H9 (cell line): ENCODE results near the gene ARHGEF39. TPM values are rescaled to one million over a fixed set of nuclear protein-coding genes. Genes with fewer than 3 reads are reported as not detected.

Experiments
- DNase-seq: peaks from one replicate; pipeline ENCODE4 v3.0.0-alpha.2; 2017
- H2AFZ ChIP-seq: one replicate; pipeline ENCODE4 v1.6.1; 2013; ENCODE audit warnings: mild to moderate bottlenecking, low read length, control low read depth, moderate library complexity
- H2AK5ac ChIP-seq: 2 replicates; pipeline ENCODE4 v1.6.1; 2013; ENCODE audit warnings: low read length, control low read depth, mixed read lengths; ENCODE audit not compliant: insufficient read length
- H2BK120ac ChIP-seq: one replicate; pipeline ENCODE4 v1.6.1; 2013; ENCODE audit warnings: low read depth, mild to moderate bottlenecking, low read length, control low read depth, inconsistent platforms; ENCODE audit not compliant: poor library complexity, severe bottlenecking
- H2BK12ac ChIP-seq: 2 replicates; pipeline ENCODE4 v1.6.1; 2013; ENCODE audit warnings: low read length, control low read depth, mixed read lengths, low read depth; ENCODE audit not compliant: insufficient read length
- H2BK15ac ChIP-seq: 2 replicates; pipeline ENCODE4 v1.6.1; 2013; ENCODE audit warnings: low read depth, low read length, control low read depth
- H2BK20ac ChIP-seq: one replicate; pipeline ENCODE4 v1.6.1; 2013; ENCODE audit warnings: low read depth, mild to moderate bottlenecking, low read length, control low read depth, inconsistent platforms; ENCODE audit not compliant: poor library complexity, severe bottlenecking
- H2BK5ac ChIP-seq: 2 replicates; pipeline ENCODE4 v1.6.1; 2013; ENCODE audit warnings: low read length, control low read depth, mixed read lengths; ENCODE audit not compliant: insufficient read length
- H3K14ac ChIP-seq: 2 replicates; pipeline ENCODE4 v1.6.1; 2013; ENCODE audit warnings: low read length, control low read depth; ENCODE audit not compliant: insufficient read depth
- H3K18ac ChIP-seq: 2 replicates; pipeline ENCODE4 v1.6.1; 2013; ENCODE audit warnings: low read depth, mild to moderate bottlenecking, mixed read lengths, low read length, control low read depth; ENCODE audit not compliant: insufficient read length
- H3K23ac ChIP-seq: 2 replicates; pipeline ENCODE4 v1.6.1; 2013; ENCODE audit warnings: low read length, control low read depth, mixed read lengths, low read depth; ENCODE audit not compliant: insufficient read length
- H3K23me2 ChIP-seq: 2 replicates; pipeline ENCODE4 v1.6.1; 2013; ENCODE audit warnings: low read depth, mild to moderate bottlenecking, mixed read lengths, low read length, control low read depth; ENCODE audit not compliant: insufficient read length, poor library complexity, severe bottlenecking
- H3K27ac ChIP-seq: 2 replicates; pipeline ENCODE4 v1.5.1; 2013; ENCODE audit warnings: low read length, control low read depth, mixed read lengths, low read depth; ENCODE audit not compliant: insufficient read length
- H3K27me3 ChIP-seq: 2 replicates; pipeline ENCODE4 v1.6.1; 2013; ENCODE audit warnings: low read length, control low read depth, inconsistent platforms; ENCODE audit not compliant: insufficient read depth
- H3K4ac ChIP-seq: 2 replicates; pipeline ENCODE4 v1.6.1; 2013; ENCODE audit warnings: low read depth, mild to moderate bottlenecking, control low read depth, inconsistent platforms, low read length, moderate library complexity
- H3K4me1 ChIP-seq: 2 replicates; pipeline ENCODE4 v1.6.1; 2013; ENCODE audit warnings: low read length, control low read depth, inconsistent platforms; ENCODE audit not compliant: insufficient read depth
- H3K4me2 ChIP-seq: 2 replicates; pipeline ENCODE4 v1.6.1; 2013; ENCODE audit warnings: low read length, control low read depth, mixed read lengths; ENCODE audit not compliant: insufficient read length, insufficient read depth
- H3K56ac ChIP-seq: 2 replicates; pipeline ENCODE4 v1.6.1; 2013; ENCODE audit warnings: low read depth, mild to moderate bottlenecking, mixed read lengths, low read length, control low read depth; ENCODE audit not compliant: insufficient read length
- H3K79me1 ChIP-seq: 2 replicates; pipeline ENCODE4 v1.6.1; 2013; ENCODE audit warnings: low read depth, mild to moderate bottlenecking, moderate library complexity, low read length, control low read depth, inconsistent platforms; ENCODE audit not compliant: insufficient read depth, poor library complexity, severe bottlenecking
- H3K79me2 ChIP-seq: 2 replicates; pipeline ENCODE4 v1.6.1; 2013; ENCODE audit warnings: low read length, control low read depth, inconsistent platforms; ENCODE audit not compliant: insufficient read depth
- H3K9ac ChIP-seq: 2 replicates; pipeline ENCODE4 v1.6.1; 2013; ENCODE audit warnings: low read length, control low read depth, mixed read lengths; ENCODE audit not compliant: insufficient read length; ENCODE audit errors: extremely low read depth
- H3K9me3 ChIP-seq: one replicate; pipeline ENCODE4 v1.6.1; 2013; ENCODE audit warnings: low read depth, low read length, inconsistent platforms; ENCODE audit not compliant: control insufficient read depth
- H3T11ph ChIP-seq: one replicate; pipeline ENCODE4 v1.6.1; 2013; ENCODE audit warnings: mild to moderate bottlenecking, low read length, control low read depth, inconsistent platforms
- H4K20me1 ChIP-seq: one replicate; pipeline ENCODE4 v1.6.1; 2013; ENCODE audit not compliant: control insufficient read depth, insufficient read length, insufficient read depth
- H4K5ac ChIP-seq: 2 replicates; pipeline ENCODE4 v1.6.1; 2013; ENCODE audit warnings: low read depth, mild to moderate bottlenecking, mixed read lengths, low read length, control low read depth; ENCODE audit not compliant: insufficient read length
- H4K8ac ChIP-seq: replicated peaks from 2 replicates; pipeline ENCODE4 v1.6.1; 2013; ENCODE audit warnings: low read length, control low read depth, mixed read lengths, low read depth; ENCODE audit not compliant: insufficient read length
- H4K91ac ChIP-seq: 2 replicates; pipeline ENCODE4 v1.6.1; 2013; ENCODE audit warnings: low read depth, mild to moderate bottlenecking, moderate library complexity, mixed read lengths, low read length, control low read depth; ENCODE audit not compliant: insufficient read length
- H3K27ac Mint-ChIP-seq, 3 experiments: 2 replicates in 2 of 3; 3 replicates in 1 of 3; pipeline ENCODE4 v1.8.0; 2020 to 2021; ENCODE audit warnings: mixed read lengths in 3 of 3, mild to moderate bottlenecking in 1 of 3, moderate library complexity in 1 of 3
- H3K27me3 Mint-ChIP-seq: 2 replicates; pipeline ENCODE4 v1.8.0; 2021; ENCODE audit warnings: low read depth, mild to moderate bottlenecking, moderate library complexity, mixed read lengths
- H3K36me3 Mint-ChIP-seq, 3 experiments: 2 replicates in 2 of 3; 3 replicates in 1 of 3; pipeline ENCODE4 v1.8.0; 2020 to 2021; ENCODE audit warnings: low read depth in 3 of 3, mixed read lengths in 3 of 3; ENCODE audit not compliant: insufficient read depth in 1 of 3
- H3K4me1 Mint-ChIP-seq, 2 experiments: 2 replicates each; pipeline ENCODE4 v1.8.0; 2020; ENCODE audit warnings: mixed read lengths in 2 of 2
- H3K4me3 Mint-ChIP-seq, 2 experiments: 2 replicates in 1 of 2; 3 replicates in 1 of 2; pipeline ENCODE4 v1.8.0; 2020 to 2021; ENCODE audit warnings: mild to moderate bottlenecking in 2 of 2, mixed read lengths in 2 of 2, moderate library complexity in 1 of 2
- H3K9me3 Mint-ChIP-seq, 2 experiments: 2 replicates in 1 of 2; 3 replicates in 1 of 2; pipeline ENCODE4 v1.8.0; 2020; ENCODE audit warnings: mild to moderate bottlenecking in 2 of 2, mixed read lengths in 2 of 2, moderate library complexity in 1 of 2
- CTCF ChIP-seq: fragments of 200-600 bp; sonication (generic); conservative IDR thresholded peaks from 3 replicates; pipeline ENCODE4 v1.8.0; 2021; ENCODE audit warnings: antibody characterized with exemption, mild to moderate bottlenecking
- WGBS: extraction: QIAGEN DNeasy Blood & Tissue Kit; methylation state at CpG from one replicate; pipeline ENCODE4 v1.1.7; 2013; ENCODE audit warnings: missing lambda C conversion rate, low lambda C conversion rate, mixed read lengths; ENCODE audit not compliant: insufficient read length; ENCODE audit errors: extremely low coverage; 5-methylcytosine and 5-hydroxymethylcytosine counted together
- total RNA-seq: library from RNA; stranded (reverse); gene quantifications from 2 replicates; pipeline ENCODE4 v1.2.1, GENCODE V29; 2021

The ARHGEF39 gene
- total RNA-seq, 1 experiment from 2014 or later = 24.4 TPM

GRCh38 chr9:35706951-35707350 lies 42.0 kb upstream of the ARHGEF39 start:
- Histone ChIP-seq H3T11ph (no peak overlapping the region), H3K4ac (no peak overlapping the region), H2AFZ (no peak overlapping the region), H3K23ac (no peak overlapping the region), H3K9me3 (no peaks in the 10 kb centered on the region), H3K18ac (no peak overlapping the region), H3K27me3 (no peaks in the 10 kb centered on the region), H2BK120ac (no peak overlapping the region), H2BK5ac (no peak overlapping the region), H3K23me2 (no peaks in the 10 kb centered on the region), H3K14ac (no peak overlapping the region), H3K27ac (no peak overlapping the region), H3K56ac (no peak overlapping the region), H4K5ac (no peak overlapping the region), H3K4me1 (no peaks in the 10 kb centered on the region), H4K8ac (no peak overlapping the region), H4K20me1 (no peaks in the 10 kb centered on the region), H3K79me1 (no peaks in the 10 kb centered on the region), H3K79me2 (no peaks in the 10 kb centered on the region), H2BK12ac (no peak overlapping the region), H2BK15ac (no peak overlapping the region), H2AK5ac (no peak overlapping the region), H3K9ac (no peak overlapping the region), H3K4me2 (no peak overlapping the region), H2BK20ac (no peak overlapping the region), H4K91ac (no peak overlapping the region)
- Mint-ChIP-seq H3K4me1 (no peaks in the 10 kb centered on the region), H3K27ac (no peak overlapping the region; a peak in 1 of 7 replicates), H3K4me3 (no peak overlapping the region), H3K27me3 (no peaks in the 10 kb centered on the region), H3K36me3 (peaks cover 18 to 72% (median 59%) of the 10 kb centered on the region in 3 experiments), H3K9me3 (no peaks in the 10 kb centered on the region)
- WGBS = no CpG with 5 or more reads among the region's 10 CpGs
- TF ChIP-seq CTCF = no peak
- DNase-seq = no peak
